ENCODE results near the gene TMCO5A. TPM values are rescaled to one million over a fixed set of nuclear protein-coding genes. Genes with fewer than 3 reads are reported as not detected.

TMCO5A gene
- total and polyA plus RNA-seq, 2 of the 8 experiments (the other 6 are each of a cell fraction or from before 2014, with no cell fraction given) = not detected

- H3K4me2 ChIP-seq (ENCODE audit: insufficient read depth in 1 of 2, low read depth in 2 of 2, low read length in 2 of 2) = no peak overlapping the region
- no peak overlapping the region for H2BK120ac ChIP-seq (replicated peaks; ENCODE audit: low read depth, low read length)
- no peak overlapping the region for H3K18ac ChIP-seq (ENCODE audit: extremely low read depth, low read length)
- no peaks in the 10 kb centered on the region for H3K23me2 ChIP-seq (ENCODE audit: low read depth, low read length)
- H3K4me1 ChIP-seq (replicated peaks in 1 of 4; ENCODE audit: control insufficient read depth in 3 of 4, insufficient read depth in 4 of 4, low read length in 3 of 4) = no peaks in the 10 kb centered on the region
- H2AK5ac ChIP-seq (ENCODE audit: low read depth, low read length) = no peak overlapping the region
- TF ChIP-seq CHD1 (IDR thresholded peaks at IDR 0.05; ENCODE audit: low read depth, low read length) (no peak), CEBPB (IDR thresholded peaks at IDR 0.05; ENCODE audit: low read depth, low read length) (no peak), POU5F1 (IDR thresholded peaks at IDR 0.05; ENCODE audit: low read depth, low read length) (no peak), CREB1 (IDR thresholded peaks at IDR 0.05) (no peak), SP2 (IDR thresholded peaks at IDR 0.05; ENCODE audit: low read length) (no peak), KDM1A (IDR thresholded peaks at IDR 0.05; ENCODE audit: borderline replicate concordance, low read length) (no peak)
- no peak overlapping the region for H4K8ac ChIP-seq (ENCODE audit: extremely low read depth, insufficient read depth, low read length)
- H2BK12ac ChIP-seq (ENCODE audit: low read depth, low read length) = no peak overlapping the region
- H3K27ac ChIP-seq (ENCODE audit: low read depth, low read length) = no peak overlapping the region
- H3K27me3 ChIP-seq (replicated peaks in 1 of 4; ENCODE audit: control insufficient read depth in 3 of 4, extremely low read depth in 1 of 4, insufficient read depth in 3 of 4, low read length in 3 of 4) = no peaks in the 10 kb centered on the region
- no peak overlapping the region for H2BK20ac ChIP-seq (ENCODE audit: low read length)
- H2BK5ac ChIP-seq (ENCODE audit: low read depth, low read length) = no peak overlapping the region
- 94% methylated on average over 7 of the region's 7 CpGs; no CpG with 5 or more reads in 1 of the 2 experiments for WGBS, 2 experiments (ENCODE audit: extremely low coverage in 1 of 2, insufficient coverage in 1 of 2, insufficient read length in 1 of 2, insufficient replicate concordance in 2 of 2, low coverage in 1 of 2, low lambda C conversion rate in 2 of 2, missing lambda C conversion rate in 1 of 2)
- no peak overlapping the region for H2BK15ac ChIP-seq (ENCODE audit: low read length)
- H3K79me2 ChIP-seq (ENCODE audit: control insufficient read depth in 1 of 2, insufficient read depth in 2 of 2, low read length in 2 of 2) = no peaks in the 10 kb centered on the region
- no peak overlapping the region for H3K4ac ChIP-seq (replicated peaks; ENCODE audit: insufficient read length, low read depth, low read length)
- H4K91ac ChIP-seq (replicated peaks; ENCODE audit: insufficient read length, low read length) = no peak overlapping the region
- POLR2A ChIA-PET (ENCODE audit: partially characterized antibody) = no interaction called here
- no peak for DNase-seq (ENCODE audit: low read depth in 1 of 2, low spot score in 2 of 2)
- H3K9ac ChIP-seq (replicated peaks in 1 of 4; ENCODE audit: extremely low read depth in 1 of 4, low read depth in 3 of 4, low read length in 3 of 4) = no peak overlapping the region
- no peak overlapping the region for H3K14ac ChIP-seq (ENCODE audit: insufficient read length)
- no peaks in the 10 kb centered on the region for H3K79me1 ChIP-seq (ENCODE audit: low read depth, low read length)
- H2AFZ ChIP-seq (ENCODE audit: low read length) = no peak overlapping the region
- H3K36me3 ChIP-seq (ENCODE audit: control insufficient read depth in 2 of 4, insufficient read depth in 4 of 4, low read length in 3 of 4) = no peaks in the 10 kb centered on the region
- CTCF ChIA-PET (ENCODE audit: partially characterized antibody) = interaction anchor here (1.1 to 3.5 kb wide), 2 partner anchors 9 to 16 kb away, joined by 3 to 17 read pairs; no protein-coding TSS in a partner anchor
- no peak for FAIRE-seq
- no peak overlapping the region for H3K56ac ChIP-seq (replicated peaks; ENCODE audit: insufficient read length, low read depth, low read length)
- no peaks in the 10 kb centered on the region for H3K9me3 ChIP-seq (ENCODE audit: insufficient read depth in 2 of 2, low read depth in 1 of 2, low read length in 1 of 2)
- no peak overlapping the region for H4K5ac ChIP-seq (ENCODE audit: insufficient read length, low read depth, low read length)
- H3K4me3 ChIP-seq (ENCODE audit: extremely low read depth in 1 of 4, insufficient read depth in 2 of 4, low read depth in 3 of 4, low read length in 4 of 4) = no peak overlapping the region
- no peak overlapping the region for H3K23ac ChIP-seq (ENCODE audit: insufficient read length)
- no peaks in the 10 kb centered on the region for H4K20me1 ChIP-seq (replicated peaks in 1 of 2; ENCODE audit: control insufficient read depth in 1 of 2, insufficient read depth in 2 of 2, low read length in 2 of 2)
These were observed 33.9 kb upstream of the TMCO5A start for GRCh38 chr15:37900326-37901221.

All from H1 (cell line).